NCI-H187 (cell line): Measurements from ENCODE around the gene PLS1.
"Not testable (repeated sequence)": the region's sequence is repeated elsewhere in the genome, so short reads cannot be mapped to it uniquely, and the experiment has no call there.

Experiments used
- DNase-seq, 2 experiments: peaks; one replicate each; lab custom pipeline; 2025; lab: John Stamatoyannopoulos, UW

The PLS1 gene

DNA sequence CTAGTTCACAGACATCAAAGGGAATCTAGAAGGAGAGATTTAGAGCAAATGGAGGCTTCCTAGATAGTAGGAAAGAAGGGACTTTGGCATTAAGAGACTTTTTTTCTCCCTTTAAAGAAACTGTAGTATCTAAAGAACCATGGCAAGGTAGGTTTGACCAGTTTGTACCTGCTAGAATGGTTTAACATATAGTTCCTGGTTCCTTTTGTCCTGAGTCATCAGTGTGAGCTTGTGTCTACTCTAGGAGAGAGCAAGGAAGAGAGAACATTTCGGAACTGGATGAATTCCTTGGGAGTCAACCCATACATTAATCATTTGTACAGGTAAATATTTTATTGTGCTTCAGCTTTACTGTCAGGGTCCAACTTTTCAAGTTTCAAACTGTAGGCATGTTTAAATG is 98.0 kb downstream of the PLS1 start:
- DNase-seq, result no peak

- DNase-seq, result peak; percentile 8 to 17
Observed at GRCh38 chr3:142705198-142705597, 109.0 kb downstream of the PLS1 start.

GRCh38 chr3:142706321-142707127 is 110.3 kb downstream of the PLS1 start:
- DNase-seq, result no peak

DNA sequence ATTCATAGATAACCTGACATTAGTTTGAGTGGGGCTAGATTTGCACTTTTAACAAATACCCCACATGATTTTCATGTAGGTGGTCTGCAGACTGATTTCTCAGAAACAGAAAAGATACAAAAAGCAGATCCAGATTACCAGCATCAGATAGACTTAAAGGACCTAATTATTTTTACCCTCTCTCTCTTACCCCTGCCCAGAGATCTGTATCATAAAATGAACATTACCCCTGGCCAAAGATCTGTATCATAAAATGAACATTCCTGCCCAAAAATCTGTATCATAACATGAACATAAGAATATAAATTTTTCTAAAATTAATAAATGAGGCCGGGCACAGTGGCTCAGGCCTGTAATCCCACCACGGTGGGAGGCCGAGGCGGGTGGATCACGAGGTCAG is 113.0 kb downstream of the PLS1 start:
- no peak for DNase-seq

- DNase-seq, result not testable (repeated sequence)
Observed at GRCh38 chr3:142714882-142715281, 118.7 kb downstream of the PLS1 start.

GRCh38 chr3:142716102-142716501 is 119.9 kb downstream of the PLS1 start:
- no peak for DNase-seq

DNA sequence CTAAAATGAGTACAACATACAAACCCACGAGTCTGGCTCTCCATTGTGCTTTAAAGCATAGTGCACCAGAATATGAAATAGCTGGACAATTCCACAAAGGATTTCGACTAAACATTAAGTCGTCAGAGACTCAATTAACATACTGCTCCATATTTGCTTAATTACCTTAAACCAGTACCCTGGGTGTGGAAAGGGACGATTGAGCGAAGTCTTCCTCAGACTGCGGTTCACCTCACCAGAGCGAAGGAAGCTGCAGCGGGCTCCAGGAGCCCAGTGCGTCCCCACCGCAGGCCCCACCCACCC is 127.4 kb downstream of the PLS1 start:
- DNase-seq, result no peak

- peak; percentile 62 to 76 for DNase-seq
Observed at GRCh38 chr3:142723968-142724681, 127.9 kb downstream of the PLS1 start, which contains the start of gene TRPC1. TRPC1 (plus strand) TSS chr3:142724034; CDS start chr3:142724560, 526 bp downstream.

GRCh38 chr3:142724682-142725356 is 128.6 kb downstream of the PLS1 start:
- DNase-seq, result peak; percentile 2 to 62

DNA sequence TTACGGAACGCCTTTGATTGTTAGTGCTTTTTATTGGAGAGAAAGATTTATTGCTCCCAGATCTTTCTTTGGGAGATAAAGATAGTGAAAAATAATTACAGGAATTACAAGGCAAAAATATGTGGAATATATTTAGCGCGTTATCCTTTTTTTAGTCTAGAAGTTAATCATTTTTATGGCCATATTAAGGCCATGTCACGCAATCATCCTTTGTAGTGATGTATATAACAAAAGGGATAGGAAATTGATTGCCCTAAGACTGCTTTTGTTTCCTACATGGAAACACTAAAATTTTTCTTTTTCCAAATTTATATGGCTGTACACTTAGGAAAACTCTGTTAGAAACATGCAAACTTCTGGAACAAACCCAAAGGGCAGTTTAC is 129.2 kb downstream of the PLS1 start:
- no peak for DNase-seq

- no peak for DNase-seq
Observed at GRCh38 chr3:142726017-142726416, 129.8 kb downstream of the PLS1 start.

DNA sequence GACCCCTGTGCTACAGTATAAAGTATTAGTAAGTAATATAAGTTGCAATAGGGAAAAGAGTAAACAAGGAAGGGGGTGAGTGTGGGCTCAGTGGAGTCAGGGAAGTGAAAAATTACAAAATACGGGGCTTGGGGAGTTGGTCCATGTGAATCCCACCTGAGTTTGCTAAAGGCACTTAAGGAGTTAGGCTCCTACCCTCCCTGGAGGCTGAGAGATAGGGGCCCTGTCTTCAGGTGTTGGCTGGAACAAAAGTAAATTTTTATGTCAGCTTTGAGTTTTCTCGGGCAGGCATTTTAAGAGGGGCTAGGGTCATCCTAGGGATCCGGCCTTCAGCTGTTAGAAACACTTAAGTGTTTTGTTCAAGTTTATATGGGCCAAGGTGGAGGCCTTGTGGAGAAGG is 135.9 kb downstream of the PLS1 start:
- DNase-seq, result no peak

GRCh38 chr3:142734834-142735233 is 138.6 kb downstream of the PLS1 start:
- no peak for DNase-seq

DNA sequence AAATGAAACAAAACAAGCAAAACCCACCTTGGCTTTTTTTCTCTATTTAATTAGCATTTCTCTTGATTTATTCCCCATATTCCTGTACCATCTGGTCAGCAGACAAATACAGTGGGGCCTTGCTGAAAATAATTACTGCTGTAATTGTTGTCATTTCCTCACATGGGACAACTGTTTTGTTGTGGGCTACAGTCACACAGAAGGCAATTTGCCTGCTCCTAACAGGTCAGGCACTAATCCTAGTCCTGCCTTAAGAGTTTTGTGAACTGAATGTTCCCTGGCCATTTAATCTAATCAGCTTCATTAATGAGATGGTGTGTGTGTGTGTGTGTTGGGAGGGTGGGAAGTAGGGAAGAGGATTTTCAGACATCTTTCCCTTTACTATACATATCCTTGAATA is 139.3 kb downstream of the PLS1 start:
- DNase-seq, result no peak

GRCh38 chr3:142738396-142738795 is 142.2 kb downstream of the PLS1 start:
- DNase-seq, result no peak

- no peak for DNase-seq
Observed at GRCh38 chr3:142746646-142747045, 150.5 kb downstream of the PLS1 start.

GRCh38 chr3:142750531-142750930 is 154.3 kb downstream of the PLS1 start:
- DNase-seq, result not testable (repeated sequence)

GRCh38 chr3:142752605-142753004 is 156.4 kb downstream of the PLS1 start:
- DNase-seq, result not testable (repeated sequence)

DNA sequence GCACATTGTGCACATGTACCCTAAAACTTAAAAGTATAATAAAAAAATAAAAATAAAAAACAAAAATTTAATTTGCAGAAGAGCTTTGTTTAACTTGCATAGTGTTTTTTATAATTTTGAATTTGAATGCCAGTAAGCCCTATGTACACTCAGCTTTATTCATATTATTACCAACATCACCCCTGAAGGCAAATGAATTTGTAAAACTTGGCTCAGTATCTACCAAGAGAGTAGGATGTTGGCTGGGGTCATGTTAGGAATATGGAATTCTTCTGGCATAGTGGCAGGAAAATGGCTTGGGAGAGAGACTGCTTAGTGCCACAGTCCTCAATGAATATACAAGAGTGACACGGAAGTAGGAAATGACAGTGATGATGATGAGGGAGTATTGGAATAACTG is 158.3 kb downstream of the PLS1 start:
- no peak for DNase-seq
